ENCODE measurements around the gene NFKB1.

- TF ChIP-seq SP1 (IDR thresholded peaks at IDR 0.05): no peak
- TF ChIP-seq, protein P1, sequence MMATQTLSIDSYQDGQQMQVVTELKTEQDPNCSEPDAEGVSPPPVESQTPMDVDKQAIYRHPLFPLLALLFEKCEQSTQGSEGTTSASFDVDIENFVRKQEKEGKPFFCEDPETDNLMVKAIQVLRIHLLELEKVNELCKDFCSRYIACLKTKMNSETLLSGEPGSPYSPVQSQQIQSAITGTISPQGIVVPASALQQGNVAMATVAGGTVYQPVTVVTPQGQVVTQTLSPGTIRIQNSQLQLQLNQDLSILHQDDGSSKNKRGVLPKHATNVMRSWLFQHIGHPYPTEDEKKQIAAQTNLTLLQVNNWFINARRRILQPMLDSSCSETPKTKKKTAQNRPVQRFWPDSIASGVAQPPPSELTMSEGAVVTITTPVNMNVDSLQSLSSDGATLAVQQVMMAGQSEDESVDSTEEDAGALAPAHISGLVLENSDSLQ (IDR thresholded peaks at IDR 0.05): no peak
- TF ChIP-seq FOXA1 (IDR thresholded peaks at IDR 0.05): no peak
- no peak for TF ChIP-seq ARNT (IDR thresholded peaks at IDR 0.05)
- no peak for TF ChIP-seq BHLHE40 (IDR thresholded peaks at IDR 0.05; ENCODE audit: borderline replicate concordance)
- no peak for TF ChIP-seq FOXK2 (IDR thresholded peaks at IDR 0.05)
- no peak for TF ChIP-seq SUZ12 (IDR thresholded peaks at IDR 0.05)
- TF ChIP-seq HDGF (IDR thresholded peaks at IDR 0.05; ENCODE audit: borderline replicate concordance): no peak
- TF ChIP-seq L3MBTL2 (conservative IDR thresholded peaks at IDR 0.05): no peak
- TF ChIP-seq FOXM1 (IDR thresholded peaks at IDR 0.05; ENCODE audit: borderline replicate concordance): no peak
- no peak for TF ChIP-seq ZNF384 (IDR thresholded peaks at IDR 0.05)
These were observed 122.5 kb downstream of the NFKB1 start for GRCh38 chr4:102623622-102624021.
